Breast epithelium (tissue), 3 donors: ENCODE measurements around the gene NDEL1.

ENCODE experiments used
- CTCF ChIP-seq, 3 donors: fragments of 450-650 bp; IDR thresholded peaks; one replicate each; pipeline ENCODE4 v1.5.1; 2016 to 2017; ENCODE audit warnings: antibody characterized with exemption in 3 of 3, mild to moderate bottlenecking in 3 of 3, moderate library complexity in 3 of 3
- POLR2A ChIP-seq: fragments of 450-650 bp; IDR thresholded peaks from one replicate; pipeline ENCODE4 v1.6.1; 2016; ENCODE audit warnings: antibody characterized with exemption, mild to moderate bottlenecking, moderate library complexity
- POLR2AphosphoS5 ChIP-seq, 3 donors: sonication (generic); formaldehyde crosslinking; IDR thresholded peaks; one replicate each; pipeline ENCODE4 v1.6.1; 2017; ENCODE audit warnings: antibody characterized with exemption in 3 of 3

GRCh38 chr17:8387914-8388651, 47.6 kb upstream of the NDEL1 start:
- TF ChIP-seq POLR2AphosphoS5 (IDR thresholded peaks at IDR 0.05), result no peak
- no peak for TF ChIP-seq CTCF (IDR thresholded peaks at IDR 0.05)
- TF ChIP-seq POLR2A, result no peak
